B cell (primary cell): ENCODE results near the gene CACNG8. TPM values are rescaled to one million over a fixed set of nuclear protein-coding genes. Genes with fewer than 3 reads are reported as not detected.

Experiments used
- ATAC-seq: fragments of 200-7000 bp; cut with Tn5 transposase; one replicate; pipeline ENCODE4 v1.10.0; 2021; ENCODE audit warnings: low read depth, mild to moderate bottlenecking, moderate number of reproducible peaks, moderate library complexity
- CTCF ChIA-PET: fragments of 350-600 bp; sonication (Branson Sonifier 250); formaldehyde crosslinking; loops from one replicate; lab custom pipeline; 2021; ENCODE audit warnings: antibody characterized with exemption, inconsistent platforms; lab: Charles Lee
- POLR2A ChIA-PET: fragments of 350-600 bp; sonication (Branson Sonifier 250); formaldehyde crosslinking; loops from one replicate; lab custom pipeline; 2021; ENCODE audit warnings: antibody characterized with exemption; lab: Charles Lee
- DNase-seq: peaks from one replicate; pipeline ENCODE4 v3.0.0; 2013
- H2AFZ ChIP-seq: 2 replicates; pipeline ENCODE4 v1.6.1; 2012; ENCODE audit warnings: mild to moderate bottlenecking, low read depth, low read length; ENCODE audit not compliant: insufficient read depth, poor library complexity, severe bottlenecking
- H3K27ac ChIP-seq, 2 donors: 1 replicate in 1 of 2; 2 replicates in 1 of 2; pipeline ENCODE4 v1.5.1; 2012 to 2013; ENCODE audit warnings: low read length in 2 of 2, mild to moderate bottlenecking in 2 of 2, moderate library complexity in 1 of 2
- H3K27me3 ChIP-seq, 4 experiments: fragments of 200-600 bp in 1 of 4; sonication (generic) in 1 of 4; replicated peaks in 1 of 4; 1 replicate in 2 of 4; 2 replicates in 2 of 4; pipeline versions ENCODE4 v1.6.1 to v1.7.0; 2013 to 2016; ENCODE audit warnings: low read length in 3 of 4, mild to moderate bottlenecking in 2 of 4, mixed read lengths in 1 of 4, moderate library complexity in 1 of 4; ENCODE audit not compliant: insufficient read depth in 4 of 4, control insufficient read depth in 3 of 4; ENCODE audit errors: control extremely low read depth in 1 of 4
- H3K36me3 ChIP-seq, 2 experiments: replicated peaks in 1 of 2; 1 replicate in 1 of 2; 2 replicates in 1 of 2; pipeline versions ENCODE4 v1.6.1 to v1.7.1; 2013; ENCODE audit warnings: low read length in 1 of 2; ENCODE audit not compliant: insufficient read depth in 2 of 2, control insufficient read depth in 1 of 2; ENCODE audit errors: control extremely low read depth in 1 of 2, extremely low read depth in 1 of 2
- H3K4me1 ChIP-seq, 2 donors: fragments of 200-600 bp in 1 of 2; sonication (generic) in 1 of 2; 1 replicate in 1 of 2; 2 replicates in 1 of 2; pipeline versions ENCODE4 v1.5.1 to v1.6.1; 2013 to 2017; ENCODE audit warnings: low read length in 2 of 2; ENCODE audit not compliant: control insufficient read depth in 2 of 2, insufficient read depth in 2 of 2
- H3K4me2 ChIP-seq: replicated peaks from 2 replicates; pipeline ENCODE3; 2012; ENCODE audit warnings: mild to moderate bottlenecking, low read depth, low read length; ENCODE audit not compliant: poor library complexity, severe bottlenecking
- H3K4me3 ChIP-seq, 5 experiments: fragments of 200-600 bp in 1 of 5; sonication (generic) in 1 of 5; 1 replicate in 3 of 5; 2 replicates in 2 of 5; pipeline versions ENCODE4 v1.5.1 to v1.7.0; 2011 to 2016; ENCODE audit warnings: low read length in 4 of 5, mild to moderate bottlenecking in 4 of 5, low read depth in 2 of 5, control low read depth in 1 of 5, moderate library complexity in 1 of 5; ENCODE audit not compliant: insufficient read depth in 1 of 5; ENCODE audit errors: control extremely low read depth in 1 of 5, extremely low read depth in 1 of 5
- H3K79me2 ChIP-seq: fragments of 200-600 bp; sonication (generic); one replicate; pipeline ENCODE4 v1.6.0; 2016; ENCODE audit warnings: low read length; ENCODE audit not compliant: control insufficient read depth, insufficient read depth
- H3K9ac ChIP-seq: fragments of 200-600 bp; sonication (generic); 2 replicates; pipeline ENCODE4 v1.6.1; 2017; ENCODE audit warnings: mild to moderate bottlenecking, low read length, moderate library complexity
- H3K9me3 ChIP-seq, 3 donors: one replicate each; pipeline versions ENCODE4 v1.6.1 to v1.7.1; 2013; ENCODE audit warnings: low read length in 2 of 3; ENCODE audit not compliant: control insufficient read depth in 2 of 3, insufficient read depth in 1 of 3; ENCODE audit errors: control extremely low read depth in 1 of 3
- H4K20me1 ChIP-seq: 2 replicates; pipeline ENCODE4 v1.6.0; 2012; ENCODE audit warnings: mild to moderate bottlenecking, low read length; ENCODE audit not compliant: insufficient read depth, control insufficient read depth, poor library complexity, severe bottlenecking
- H3K27ac Mint-ChIP-seq: one replicate; pipeline ENCODE4 v1.8.0; 2021; ENCODE audit warnings: mixed read lengths
- H3K27me3 Mint-ChIP-seq: one replicate; pipeline ENCODE4 v1.8.0; 2021; ENCODE audit warnings: mixed read lengths
- H3K4me1 Mint-ChIP-seq: one replicate; pipeline ENCODE4 v1.8.0; 2021; ENCODE audit warnings: mixed read lengths
- H3K4me3 Mint-ChIP-seq: one replicate; pipeline ENCODE4 v1.8.0; 2021; ENCODE audit warnings: mixed read lengths
- H3K9me3 Mint-ChIP-seq: one replicate; pipeline ENCODE4 v1.8.0; 2022; ENCODE audit warnings: mixed read lengths; ENCODE audit not compliant: insufficient read depth
- EZH2 ChIP-seq: IDR thresholded peaks from 2 replicates; pipeline ENCODE4 v1.6.1; 2012; ENCODE audit warnings: borderline replicate concordance, low read depth, mild to moderate bottlenecking, moderate library complexity, low read length; ENCODE audit not compliant: insufficient read depth, poor library complexity, severe bottlenecking
- WGBS: methylation state at CpG from one replicate; pipeline ENCODE4 v1.1.5; 2013; ENCODE audit warnings: missing lambda C conversion rate; ENCODE audit not compliant: insufficient coverage; 5-methylcytosine and 5-hydroxymethylcytosine counted together
- intact Hi-C: fragments of 100-400 bp; cut with micrococcal nuclease; formaldehyde crosslinking; loops from one replicate; pipeline ENCODE4 v1.10.0; 2022
- polyA plus RNA-seq: library from polyadenylated mRNA; depleted of rRNA; stranded (reverse); fragments of >200 nt; gene quantifications from 2 replicates; pipeline ENCODE4 v1.2.3, GENCODE V29; 2012
- total RNA-seq, 2 donors: library from RNA; stranded (reverse); fragments of 120-200 nt in 1 of 2; gene quantifications; 1 replicate in 1 of 2; 2 replicates in 1 of 2; pipeline versions ENCODE4 v1.2.3 to v1.2.4, GENCODE V29; 2013 to 2022
- TF ChIP-seq, protein P1 (sequence below): fragments of 200-600 bp; IDR thresholded peaks from one replicate; pipeline ENCODE4 v1.8.0; 2022; ENCODE audit warnings: antibody characterized with exemption, mild to moderate bottlenecking

The CACNG8 gene
- total and polyA plus RNA-seq, 2 donors (not counting 1 experiment from before 2014, with no cell fraction given): not detected

GRCh38 chr19:53989600-53990533, 27.1 kb downstream of the CACNG8 start:
- H3K27me3 ChIP-seq: peaks cover 0 to 24% (median 6%) of the 10 kb centered on the region in 4 experiments
- no peaks in the 10 kb centered on the region for H4K20me1 ChIP-seq
- Mint-ChIP-seq H3K27me3 (peaks cover 29% of the 10 kb centered on the region), H3K4me1 (peaks cover 3% of the 10 kb centered on the region), H3K4me3 (no peak overlapping the region), H3K9me3 (no peaks in the 10 kb centered on the region), H3K27ac (no peak overlapping the region)
- H2AFZ ChIP-seq: no peak overlapping the region
- ChIA-PET CTCF (no interaction called here), POLR2A (no interaction called here)
- H3K4me3 ChIP-seq: no peak overlapping the region
- H3K27ac ChIP-seq: no peak overlapping the region
- ATAC-seq (no peak), DNase-seq (no peak)
- peaks cover 0 to 27% (median 0%) of the 10 kb centered on the region in 3 donors for H3K9me3 ChIP-seq
- peaks cover 4% of the 10 kb centered on the region in 2 donors for H3K4me1 ChIP-seq
- intact Hi-C loops: no loop called here
- H3K79me2 ChIP-seq: no peaks in the 10 kb centered on the region
- H3K4me2 ChIP-seq: no peak overlapping the region
- no peaks in the 10 kb centered on the region for H3K36me3 ChIP-seq
- TF ChIP-seq, protein P1, sequence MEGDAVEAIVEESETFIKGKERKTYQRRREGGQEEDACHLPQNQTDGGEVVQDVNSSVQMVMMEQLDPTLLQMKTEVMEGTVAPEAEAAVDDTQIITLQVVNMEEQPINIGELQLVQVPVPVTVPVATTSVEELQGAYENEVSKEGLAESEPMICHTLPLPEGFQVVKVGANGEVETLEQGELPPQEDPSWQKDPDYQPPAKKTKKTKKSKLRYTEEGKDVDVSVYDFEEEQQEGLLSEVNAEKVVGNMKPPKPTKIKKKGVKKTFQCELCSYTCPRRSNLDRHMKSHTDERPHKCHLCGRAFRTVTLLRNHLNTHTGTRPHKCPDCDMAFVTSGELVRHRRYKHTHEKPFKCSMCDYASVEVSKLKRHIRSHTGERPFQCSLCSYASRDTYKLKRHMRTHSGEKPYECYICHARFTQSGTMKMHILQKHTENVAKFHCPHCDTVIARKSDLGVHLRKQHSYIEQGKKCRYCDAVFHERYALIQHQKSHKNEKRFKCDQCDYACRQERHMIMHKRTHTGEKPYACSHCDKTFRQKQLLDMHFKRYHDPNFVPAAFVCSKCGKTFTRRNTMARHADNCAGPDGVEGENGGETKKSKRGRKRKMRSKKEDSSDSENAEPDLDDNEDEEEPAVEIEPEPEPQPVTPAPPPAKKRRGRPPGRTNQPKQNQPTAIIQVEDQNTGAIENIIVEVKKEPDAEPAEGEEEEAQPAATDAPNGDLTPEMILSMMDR: no peak
- no peak for TF ChIP-seq EZH2
- WGBS: 79% methylated on average over 22 of the region's 22 CpGs
- no peak overlapping the region for H3K9ac ChIP-seq
